IMR-90 (cell line): ENCODE results near the gene ASCL1.

Experiments used
- BHLHE40 ChIP-seq: fragments of 150-350 bp; IDR thresholded peaks from 2 replicates; pipeline ENCODE4 v1.6.1; 2016; ENCODE audit warnings: mild to moderate bottlenecking, low read depth, low read length
- CEBPB ChIP-seq: IDR thresholded peaks from 2 replicates; pipeline ENCODE4 v1.6.1; 2012; ENCODE audit warnings: low read depth, low read length, improper control_type of control experiment
- CHD1 ChIP-seq: IDR thresholded peaks from 2 replicates; pipeline ENCODE4 v1.6.1; 2012; ENCODE audit warnings: low read depth, low read length, improper control_type of control experiment
- FOS ChIP-seq: fragments of 150-350 bp; IDR thresholded peaks from 2 replicates; pipeline ENCODE4 v1.6.1; 2016; ENCODE audit warnings: low read depth, low read length
- MAFK ChIP-seq: IDR thresholded peaks from 2 replicates; pipeline ENCODE4 v1.6.1; 2012; ENCODE audit warnings: low read depth, low read length, improper control_type of control experiment
- MAZ ChIP-seq: IDR thresholded peaks from 2 replicates; pipeline ENCODE4 v1.6.1; 2012; ENCODE audit warnings: low read depth, mild to moderate bottlenecking, low read length, improper control_type of control experiment, moderate library complexity, borderline replicate concordance
- MXI1 ChIP-seq: IDR thresholded peaks from 2 replicates; pipeline ENCODE4 v1.6.1; 2012; ENCODE audit warnings: low read depth, mild to moderate bottlenecking, low read length, moderate library complexity, borderline replicate concordance
- NFE2L2 ChIP-seq: fragments of 150-350 bp; IDR thresholded peaks from 2 replicates; pipeline ENCODE4 v1.6.1; 2016; ENCODE audit warnings: low read depth, mild to moderate bottlenecking, low read length
- POLR2A ChIP-seq: IDR thresholded peaks from 2 replicates; pipeline ENCODE4 v1.6.1; 2012; ENCODE audit warnings: mild to moderate bottlenecking, low read depth, low read length
- RAD21 ChIP-seq: IDR thresholded peaks from 2 replicates; pipeline ENCODE4 v1.6.1; 2012; ENCODE audit warnings: low read length, improper control_type of control experiment
- SMC3 ChIP-seq: fragments of 150-350 bp; IDR thresholded peaks from 2 replicates; pipeline ENCODE4 v1.6.1; 2016; ENCODE audit warnings: low read depth, mild to moderate bottlenecking, antibody characterized with exemption, low read length, moderate library complexity
- TF ChIP-seq, protein P1 (sequence below): conservative IDR thresholded peaks from 2 replicates; pipeline ENCODE4 v1.5.1; 2012; ENCODE audit warnings: mild to moderate bottlenecking, low read depth, low read length, improper control_type of control experiment
- TF ChIP-seq, protein P2 (sequence below): fragments of 150-350 bp; IDR thresholded peaks from 2 replicates; pipeline ENCODE4 v1.6.1; 2017; ENCODE audit warnings: mild to moderate bottlenecking, antibody characterized with exemption, low read length, low read depth
- TF ChIP-seq, protein P3 (sequence below): fragments of 150-350 bp; IDR thresholded peaks from 2 replicates; pipeline ENCODE4 v1.6.1; 2016; ENCODE audit warnings: low read depth, mild to moderate bottlenecking, low read length, moderate library complexity, borderline replicate concordance

DNA sequence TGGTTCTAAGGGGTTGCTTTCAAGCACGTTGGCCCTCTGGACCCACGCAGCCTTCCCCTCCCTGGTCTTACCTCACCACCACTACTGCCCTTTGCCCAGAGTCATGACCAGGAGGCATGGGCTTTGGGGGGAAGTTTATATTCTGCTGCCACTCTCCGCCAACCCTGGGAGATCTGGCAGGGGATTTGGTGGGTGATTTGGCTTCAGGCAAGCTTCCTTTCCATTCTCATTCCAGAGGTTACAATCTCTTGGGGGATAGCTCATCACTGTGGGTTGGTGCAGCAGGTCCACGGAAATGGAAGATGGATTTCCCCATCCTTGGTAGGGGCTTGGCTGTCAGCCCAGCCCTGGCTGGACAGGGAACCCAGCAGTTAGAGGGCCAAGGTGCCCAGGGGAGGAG is 46.7 kb upstream of the ASCL1 start:
- TF ChIP-seq CEBPB (no peak), NFE2L2 (no peak), POLR2A (no peak), FOS (no peak), RAD21 (no peak), MXI1 (no peak), CHD1 (no peak), MAFK (no peak), MAZ (no peak), SMC3 (no peak), BHLHE40 (no peak)
- TF ChIP-seq, protein P1, sequence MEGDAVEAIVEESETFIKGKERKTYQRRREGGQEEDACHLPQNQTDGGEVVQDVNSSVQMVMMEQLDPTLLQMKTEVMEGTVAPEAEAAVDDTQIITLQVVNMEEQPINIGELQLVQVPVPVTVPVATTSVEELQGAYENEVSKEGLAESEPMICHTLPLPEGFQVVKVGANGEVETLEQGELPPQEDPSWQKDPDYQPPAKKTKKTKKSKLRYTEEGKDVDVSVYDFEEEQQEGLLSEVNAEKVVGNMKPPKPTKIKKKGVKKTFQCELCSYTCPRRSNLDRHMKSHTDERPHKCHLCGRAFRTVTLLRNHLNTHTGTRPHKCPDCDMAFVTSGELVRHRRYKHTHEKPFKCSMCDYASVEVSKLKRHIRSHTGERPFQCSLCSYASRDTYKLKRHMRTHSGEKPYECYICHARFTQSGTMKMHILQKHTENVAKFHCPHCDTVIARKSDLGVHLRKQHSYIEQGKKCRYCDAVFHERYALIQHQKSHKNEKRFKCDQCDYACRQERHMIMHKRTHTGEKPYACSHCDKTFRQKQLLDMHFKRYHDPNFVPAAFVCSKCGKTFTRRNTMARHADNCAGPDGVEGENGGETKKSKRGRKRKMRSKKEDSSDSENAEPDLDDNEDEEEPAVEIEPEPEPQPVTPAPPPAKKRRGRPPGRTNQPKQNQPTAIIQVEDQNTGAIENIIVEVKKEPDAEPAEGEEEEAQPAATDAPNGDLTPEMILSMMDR = no peak
- TF ChIP-seq, protein P2, sequence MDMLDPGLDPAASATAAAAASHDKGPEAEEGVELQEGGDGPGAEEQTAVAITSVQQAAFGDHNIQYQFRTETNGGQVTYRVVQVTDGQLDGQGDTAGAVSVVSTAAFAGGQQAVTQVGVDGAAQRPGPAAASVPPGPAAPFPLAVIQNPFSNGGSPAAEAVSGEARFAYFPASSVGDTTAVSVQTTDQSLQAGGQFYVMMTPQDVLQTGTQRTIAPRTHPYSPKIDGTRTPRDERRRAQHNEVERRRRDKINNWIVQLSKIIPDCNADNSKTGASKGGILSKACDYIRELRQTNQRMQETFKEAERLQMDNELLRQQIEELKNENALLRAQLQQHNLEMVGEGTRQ = no peak
- TF ChIP-seq, protein P3, sequence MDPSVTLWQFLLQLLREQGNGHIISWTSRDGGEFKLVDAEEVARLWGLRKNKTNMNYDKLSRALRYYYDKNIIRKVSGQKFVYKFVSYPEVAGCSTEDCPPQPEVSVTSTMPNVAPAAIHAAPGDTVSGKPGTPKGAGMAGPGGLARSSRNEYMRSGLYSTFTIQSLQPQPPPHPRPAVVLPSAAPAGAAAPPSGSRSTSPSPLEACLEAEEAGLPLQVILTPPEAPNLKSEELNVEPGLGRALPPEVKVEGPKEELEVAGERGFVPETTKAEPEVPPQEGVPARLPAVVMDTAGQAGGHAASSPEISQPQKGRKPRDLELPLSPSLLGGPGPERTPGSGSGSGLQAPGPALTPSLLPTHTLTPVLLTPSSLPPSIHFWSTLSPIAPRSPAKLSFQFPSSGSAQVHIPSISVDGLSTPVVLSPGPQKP = no peak
